HCT116 (cell line): ENCODE measurements around the gene EIF3F.

Experiments
- CTCF ChIP-seq, 3 experiments: fragments of 200-600 bp in 1 of 3; sonication (generic) in 1 of 3; IDR thresholded peaks in 2 of 3; conservative IDR thresholded peaks in 1 of 3; 2 replicates each; pipeline ENCODE4 v1.5.1; 2012 to 2017; ENCODE audit warnings: low read depth in 2 of 3, low read length in 2 of 3, antibody characterized with exemption in 1 of 3, borderline replicate concordance in 1 of 3, control low read depth in 1 of 3, mild to moderate bottlenecking in 1 of 3, mixed read lengths in 1 of 3, mixed run types in 1 of 3, moderate library complexity in 1 of 3; ENCODE audit not compliant: insufficient read depth in 1 of 3
- EZH2 ChIP-seq: fragments of 200-600 bp; sonication (generic); IDR thresholded peaks from 2 replicates; pipeline ENCODE4 v1.6.1; 2017; ENCODE audit warnings: antibody characterized with exemption, mixed run types
- POLR2A ChIP-seq: IDR thresholded peaks from 2 replicates; pipeline ENCODE4 v1.7.0; 2011; ENCODE audit warnings: borderline replicate concordance; ENCODE audit not compliant: insufficient read depth, insufficient read length; ENCODE audit errors: extremely low read depth
- POLR2AphosphoS5 ChIP-seq: IDR thresholded peaks from 2 replicates; pipeline ENCODE4 v1.6.1; 2011; ENCODE audit warnings: mild to moderate bottlenecking, low read depth, low read length, moderate library complexity

- TF ChIP-seq CTCF (IDR thresholded peaks at IDR 0.05 in 2 of 3, conservative IDR thresholded peaks at IDR 0.05 in 1 of 3; ENCODE audit: borderline replicate concordance in 1 of 3, insufficient read depth in 1 of 3, low read depth in 2 of 3, low read length in 2 of 3) (no peak), POLR2A (no peak), EZH2 (no peak), POLR2AphosphoS5 (no peak)
Measured at GRCh38 chr11:8036986-8037385, 49.8 kb downstream of the EIF3F start.
